Stimulated activated CD8-positive, alpha-beta memory T cell treated with anti-CD3 and anti-CD28 coated beads, Interleukin-2, amount 100 ng/mL, for 48 hours (primary cell): ENCODE measurements around the gene PHLDA2.
"Not testable (repeated sequence)": the region's sequence is repeated elsewhere in the genome, so short reads cannot be mapped to it uniquely, and the experiment has no call there.

Experiments
- DNase-seq, 2 donors: peaks; one replicate each; pipeline ENCODE4 v3.0.0-alpha.2; 2020; ENCODE audit warnings: low read depth in 2 of 2

Gene PHLDA2

DNA sequence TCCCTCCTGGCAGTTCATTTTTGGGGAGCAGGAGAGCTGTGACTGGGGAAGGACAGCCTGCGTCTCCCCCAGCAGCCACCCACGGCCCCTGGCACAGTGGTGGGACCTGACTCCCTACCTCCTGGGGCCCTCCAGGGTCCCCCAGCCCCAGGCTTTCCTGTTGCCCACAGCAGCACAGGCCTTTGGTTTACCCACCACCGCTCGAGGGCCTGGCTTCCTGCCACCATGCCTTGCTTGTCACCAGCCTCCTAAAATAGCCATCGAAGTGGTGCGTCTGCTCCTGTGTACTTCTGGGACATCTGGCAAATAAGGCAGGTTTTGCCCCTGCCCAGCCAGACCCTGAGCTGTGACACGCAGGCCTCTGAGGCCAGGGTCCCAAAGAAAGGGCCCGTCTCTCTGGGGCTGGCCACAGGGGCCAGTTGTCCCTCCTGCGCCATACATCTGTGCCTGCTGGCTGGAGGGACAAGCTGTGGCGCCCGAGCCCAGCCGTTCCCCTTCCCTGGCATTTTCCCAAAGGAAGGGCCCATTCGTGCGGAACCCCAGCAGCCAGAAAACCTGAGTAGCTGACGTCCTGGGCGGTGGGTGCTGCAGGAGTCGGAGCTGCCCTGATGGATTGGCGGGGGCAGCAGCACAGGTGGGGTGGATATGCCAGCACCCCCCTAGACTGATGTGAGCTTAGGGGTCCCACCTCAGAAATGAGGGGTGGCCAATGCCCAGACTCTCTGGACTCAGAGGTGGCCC is 14.6 kb downstream of the PHLDA2 start:
- DNase-seq = no peak

DNA sequence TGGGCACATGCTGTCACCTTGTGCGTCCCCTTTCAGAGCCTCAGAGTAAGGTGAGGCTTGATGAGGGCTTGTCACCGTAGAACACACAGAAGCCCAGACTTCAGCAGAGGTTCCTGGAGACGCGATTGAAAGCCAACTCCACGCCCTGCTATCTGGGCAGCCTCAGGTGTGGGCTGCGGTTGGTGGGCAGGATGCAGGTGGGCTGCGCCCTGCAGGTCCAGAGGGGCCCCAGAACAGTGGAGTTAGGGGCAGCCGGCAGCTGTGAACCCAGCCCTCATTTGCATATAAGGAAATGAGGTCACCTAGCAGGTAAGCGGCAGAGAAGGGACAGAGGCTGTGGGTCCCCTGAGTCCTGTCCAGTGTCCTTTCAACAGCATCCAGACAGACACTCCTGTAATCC is 15.4 kb downstream of the PHLDA2 start:
- no peak for DNase-seq

DNA sequence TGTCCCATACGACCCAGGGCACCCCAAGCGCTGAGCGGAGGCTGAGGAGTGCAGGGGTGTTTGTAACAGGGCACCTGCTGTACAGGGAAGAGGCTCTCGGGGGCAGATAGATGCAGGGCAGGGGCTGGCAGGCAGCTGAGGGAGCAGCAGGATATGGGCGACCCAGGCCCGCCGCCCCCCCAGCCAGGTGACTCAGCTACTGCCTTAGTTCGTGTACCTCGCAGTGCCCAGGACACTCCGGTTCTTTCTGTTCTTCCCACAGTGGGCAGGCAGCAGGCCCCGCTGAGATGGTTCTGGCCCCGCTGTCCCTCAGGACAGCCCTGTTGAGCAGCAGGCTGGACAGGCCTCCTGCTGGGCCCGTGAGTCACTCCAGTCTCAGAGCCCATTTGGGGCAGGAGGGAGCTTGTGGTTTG is 16.2 kb downstream of the PHLDA2 start:
- DNase-seq = no peak

DNA sequence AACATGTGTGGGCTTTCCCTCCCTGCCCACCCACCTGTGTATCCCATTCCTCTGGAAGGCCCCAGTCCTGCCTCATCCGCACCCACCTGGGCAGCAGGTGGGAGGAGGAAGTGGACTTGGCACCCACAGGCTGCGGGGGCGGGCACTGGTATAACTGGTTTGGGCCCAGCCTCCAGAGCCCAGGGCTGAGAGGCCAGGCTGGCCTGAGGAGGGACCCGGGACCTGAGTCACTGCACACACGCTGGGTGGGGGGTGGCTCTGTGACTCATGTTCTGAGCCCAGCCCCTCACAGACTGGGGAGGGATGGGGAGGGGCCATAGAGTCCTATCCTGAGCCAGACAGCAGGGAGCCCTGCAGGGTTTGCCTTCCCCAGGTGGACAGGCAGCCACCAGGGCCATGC is 16.7 kb downstream of the PHLDA2 start:
- DNase-seq = no peak

DNA sequence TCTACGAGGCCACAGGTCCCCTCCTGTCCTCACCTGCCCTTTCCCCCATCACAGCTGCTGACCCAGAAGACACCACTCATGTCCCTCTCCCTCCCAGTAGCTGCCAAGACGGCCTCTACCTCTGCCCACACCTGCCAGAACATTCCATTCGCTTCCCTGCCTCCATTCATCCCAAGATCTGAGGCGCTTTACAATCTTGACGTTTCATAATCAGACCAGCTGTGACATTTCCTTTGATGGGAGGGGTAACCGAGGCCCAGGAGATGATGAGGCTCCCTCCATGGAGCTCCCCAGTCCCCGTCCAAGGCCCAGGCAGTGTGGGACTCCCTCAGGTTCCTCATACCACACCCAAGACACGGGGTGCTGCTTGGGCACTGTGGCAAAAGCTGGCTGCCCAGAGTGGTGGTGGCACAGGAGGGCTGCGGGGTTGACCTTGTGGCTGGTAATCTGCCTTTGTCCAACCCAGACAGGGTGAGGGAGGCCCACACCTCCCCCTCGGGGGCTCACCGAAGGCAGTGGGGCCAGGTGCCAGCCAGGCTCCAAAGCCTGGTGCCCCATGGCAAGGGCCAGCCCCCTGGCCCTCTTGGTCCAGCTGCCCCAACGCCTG is 17.3 kb downstream of the PHLDA2 start:
- no peak for DNase-seq

DNA sequence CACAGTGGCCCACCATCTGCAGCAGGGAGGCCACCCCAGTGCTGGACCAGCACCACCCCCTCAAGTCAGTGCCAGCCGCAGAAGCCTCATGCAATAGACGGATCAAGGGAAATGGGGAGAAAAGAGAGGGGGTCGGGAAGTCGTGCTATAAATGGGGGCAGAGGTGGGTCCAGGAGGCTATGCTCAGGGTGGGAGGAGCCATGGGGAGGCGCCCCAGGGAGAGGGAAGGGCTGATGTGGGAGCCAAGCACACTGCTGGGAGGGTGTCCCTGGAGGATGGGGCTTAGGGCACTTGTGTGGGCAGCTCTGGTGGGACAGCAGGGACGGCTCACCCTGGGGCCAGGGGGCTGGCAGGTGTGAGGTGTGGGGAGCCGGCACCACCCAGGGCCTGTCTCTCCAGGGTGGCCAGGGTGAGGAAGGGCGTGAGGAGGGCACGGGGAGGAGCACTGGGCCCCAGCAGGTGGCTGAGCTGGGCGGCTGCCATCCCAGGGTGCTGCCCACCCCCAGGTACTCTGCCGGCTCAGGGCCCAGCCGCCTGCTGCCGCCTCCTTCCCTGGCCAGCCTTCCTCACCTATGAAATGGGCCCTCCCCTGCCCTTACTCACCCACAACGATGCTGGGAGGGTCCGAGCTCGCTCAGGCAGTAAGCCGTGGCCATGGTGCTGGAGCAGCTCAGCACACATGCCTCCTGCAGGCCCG is 18.0 kb downstream of the PHLDA2 start:
- no peak for DNase-seq

DNA sequence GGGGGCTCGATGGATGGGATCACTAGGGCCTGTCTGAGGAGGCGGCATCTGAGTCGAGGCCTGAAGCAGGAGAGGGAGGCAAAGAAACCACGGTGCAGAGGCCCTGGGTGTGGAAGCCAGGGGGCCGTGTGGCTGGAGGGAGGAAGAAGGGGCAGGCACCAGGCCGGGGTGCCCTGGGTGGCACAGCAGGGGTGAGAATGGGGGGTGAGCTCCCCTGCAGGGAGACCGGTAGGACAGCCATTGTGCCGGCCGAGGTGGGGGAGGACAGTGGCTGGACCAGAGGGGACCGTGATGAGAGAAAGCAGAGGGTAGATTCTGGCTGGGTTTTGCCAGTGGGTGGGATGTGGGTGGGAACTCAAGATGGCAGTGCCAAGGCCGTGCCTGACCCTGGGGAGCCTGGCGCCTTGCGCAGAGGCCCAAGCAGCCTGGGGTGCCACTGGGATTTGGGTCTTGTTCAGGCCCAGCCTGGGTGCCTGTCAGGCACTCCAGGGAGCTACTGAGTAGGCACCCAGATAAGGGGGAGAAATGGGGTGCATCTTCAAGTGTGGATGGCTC is 18.7 kb downstream of the PHLDA2 start:
- no peak for DNase-seq

DNA sequence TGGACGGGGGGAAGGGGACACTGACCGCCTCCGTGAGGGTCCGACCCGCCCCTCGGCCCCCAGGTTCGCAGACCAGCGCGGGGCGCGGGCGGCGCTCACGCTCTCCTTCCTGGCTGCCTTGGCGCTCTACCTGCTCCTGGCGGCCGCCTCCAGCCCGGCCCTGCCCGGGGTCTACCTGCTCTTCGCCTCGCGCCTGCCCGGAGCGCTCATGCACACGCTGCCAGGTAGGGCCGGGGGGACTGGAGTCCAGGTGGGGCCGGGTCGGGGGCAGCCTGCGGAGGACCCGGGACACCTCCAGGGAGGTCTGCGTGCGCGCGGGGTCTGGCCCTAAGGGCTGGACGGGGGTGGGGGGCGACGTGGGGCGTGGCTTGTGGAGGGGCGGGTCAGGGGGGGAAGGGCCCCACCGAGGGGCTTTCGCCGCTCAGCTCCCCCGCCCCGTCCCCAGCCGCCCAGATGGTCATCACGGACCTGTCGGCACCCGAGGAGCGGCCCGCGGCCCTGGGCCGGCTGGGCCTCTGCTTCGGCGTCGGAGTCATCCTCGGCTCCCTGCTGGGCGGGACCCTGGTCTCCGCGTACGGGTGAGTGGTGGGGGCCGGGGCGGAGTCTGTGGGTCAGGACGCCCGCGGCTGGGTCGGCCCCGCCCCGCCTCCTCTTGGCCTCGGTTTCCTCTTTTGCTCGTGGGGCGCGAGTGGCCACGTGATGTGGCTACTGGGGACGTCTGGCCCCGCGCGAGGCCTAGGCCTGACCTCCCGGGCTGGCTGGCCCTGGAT is 19.9 kb downstream of the PHLDA2 start:
- no peak for DNase-seq

DNA sequence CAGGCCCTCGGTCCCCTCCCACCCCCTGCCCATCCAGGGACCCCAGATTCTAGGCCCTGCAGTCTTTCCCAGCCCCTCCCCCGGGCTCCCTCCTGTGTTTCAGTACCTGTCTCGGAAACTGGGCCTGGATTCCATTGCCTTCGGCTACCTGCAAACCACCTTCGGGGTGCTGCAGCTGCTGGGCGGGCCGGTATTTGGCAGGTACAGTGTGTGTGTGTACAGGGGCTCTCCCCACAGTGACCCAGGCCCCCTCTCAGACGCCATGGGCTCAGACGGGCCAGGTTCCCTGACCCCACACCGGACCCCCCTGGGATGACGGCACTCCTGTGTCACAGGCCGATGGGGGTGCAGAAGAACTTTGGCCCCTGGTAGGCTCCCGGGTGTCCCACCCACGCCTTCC is 21.1 kb downstream of the PHLDA2 start:
- DNase-seq = no peak

DNA sequence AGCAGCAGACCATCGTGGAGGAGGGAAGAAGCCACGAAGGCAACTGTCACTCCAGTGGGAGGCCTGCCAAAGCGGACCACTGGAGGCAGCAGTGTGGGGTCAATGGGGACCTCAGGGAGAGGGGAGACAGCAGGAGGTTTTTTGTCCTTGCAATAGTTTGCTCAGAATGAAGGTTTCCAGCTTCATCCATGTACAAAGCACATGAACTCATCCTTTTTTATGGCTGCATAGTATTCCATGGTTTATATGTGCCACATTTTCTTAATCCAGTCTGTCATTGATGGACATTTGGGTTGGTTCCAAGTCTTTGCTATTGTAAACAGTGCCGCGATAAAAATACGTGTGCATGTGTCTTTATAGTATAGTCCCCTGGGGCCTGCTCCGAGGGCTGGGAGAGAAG is 23.9 kb downstream of the PHLDA2 start:
- DNase-seq = not testable (repeated sequence)

DNA sequence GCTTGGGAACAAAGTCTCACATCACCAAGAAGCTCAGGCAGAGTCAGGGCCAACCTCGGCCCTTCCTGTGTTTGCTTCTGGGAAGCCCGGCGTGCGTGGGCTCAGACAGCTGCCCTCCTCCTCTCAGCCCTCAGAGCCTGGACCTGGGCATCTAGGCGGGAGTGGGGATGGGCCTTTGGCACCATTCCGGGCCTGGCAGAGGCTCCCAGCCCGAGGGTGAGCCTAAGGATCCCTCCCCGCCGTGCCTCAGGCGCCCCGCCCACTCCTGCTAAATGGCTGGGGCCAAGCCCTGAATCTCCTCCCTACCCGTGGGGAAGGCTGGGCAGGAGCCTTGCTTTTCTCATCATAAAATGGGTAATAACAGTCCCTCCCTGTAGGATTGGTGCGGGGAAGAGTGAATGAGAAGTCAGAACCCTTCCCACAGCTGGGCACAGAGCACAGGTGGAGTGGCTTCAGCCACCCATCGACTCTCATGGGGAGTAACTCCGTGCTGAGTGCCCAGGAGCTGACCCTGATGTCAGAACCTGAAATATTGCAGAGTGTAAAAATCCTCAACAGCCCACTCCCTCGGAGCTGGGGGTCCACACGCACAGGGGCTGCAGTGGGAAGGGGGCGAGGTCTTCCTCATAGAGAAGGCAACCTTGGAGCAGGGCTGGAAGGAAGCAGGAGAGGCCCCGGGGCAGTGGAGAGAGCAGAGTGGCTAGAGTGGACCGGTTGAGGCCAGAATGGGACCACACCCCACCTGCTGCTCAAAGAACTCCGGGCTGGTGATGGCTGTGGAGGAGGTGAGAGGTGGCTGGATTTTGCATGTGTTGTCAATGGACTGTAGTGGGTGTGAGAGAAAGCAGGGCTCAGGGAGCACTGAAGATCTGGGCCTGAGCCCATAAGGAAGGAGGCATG is 24.8 kb downstream of the PHLDA2 start:
- DNase-seq = no peak

DNA sequence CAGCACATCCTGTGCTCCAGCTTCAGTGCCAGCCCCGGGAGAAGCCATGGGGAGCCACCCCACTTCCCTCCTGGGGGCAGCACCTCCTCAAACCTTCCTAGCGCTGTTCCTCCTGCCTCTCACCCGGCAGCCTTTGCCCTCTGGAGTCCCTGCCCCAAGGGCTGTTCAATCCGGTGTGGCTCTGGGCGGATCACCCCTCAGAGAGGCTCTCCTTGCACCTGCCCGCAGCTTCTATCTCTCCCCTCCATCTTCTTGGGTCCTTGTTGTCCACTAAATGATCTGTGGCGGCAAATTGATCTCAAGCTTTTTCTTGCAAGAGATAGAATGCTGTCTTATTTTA is 25.6 kb downstream of the PHLDA2 start:
- no peak for DNase-seq

DNA sequence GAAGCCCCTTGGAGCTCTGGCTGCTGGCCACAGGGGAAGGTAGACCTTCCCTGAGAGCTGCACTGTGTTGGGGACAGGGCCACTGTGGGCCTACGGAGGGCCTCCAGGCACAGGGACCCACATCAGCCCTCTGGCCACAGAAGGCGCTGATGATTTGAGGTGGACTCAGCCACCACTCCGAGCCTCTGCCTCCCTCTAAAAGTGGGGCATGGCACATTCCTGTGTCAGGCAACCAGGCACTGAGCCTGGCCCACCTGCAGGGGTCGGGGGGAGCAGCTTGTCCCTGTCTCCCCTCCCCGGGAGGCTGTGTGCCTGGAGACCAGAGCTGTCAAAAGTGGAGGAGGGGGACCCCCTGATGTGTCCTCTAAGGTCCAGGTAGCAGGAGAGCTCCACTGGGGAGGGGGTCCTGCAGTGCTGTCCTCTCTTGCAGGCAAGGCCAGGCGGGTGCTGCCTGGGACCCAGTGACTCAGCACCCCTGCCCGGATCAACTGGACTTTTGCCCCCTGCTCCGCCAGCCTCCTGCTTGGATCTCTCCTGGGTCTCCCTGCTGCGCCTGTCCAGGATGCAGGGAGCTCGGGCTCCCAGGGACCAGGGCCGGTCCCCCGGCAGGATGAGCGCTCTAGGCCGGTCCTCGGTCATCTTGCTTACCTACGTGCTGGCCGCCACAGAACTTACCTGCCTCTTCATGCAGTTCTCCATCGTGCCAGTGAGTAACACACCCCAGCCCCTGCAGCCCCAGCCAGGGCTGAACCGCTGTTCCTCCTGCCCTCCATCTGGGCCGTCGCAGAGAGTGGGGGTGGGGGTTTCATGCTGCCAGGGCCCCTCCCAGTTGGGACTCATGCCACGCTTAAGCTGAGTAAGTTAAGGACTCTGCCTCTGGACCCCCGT is 26.2 kb downstream of the PHLDA2 start:
- no peak for DNase-seq

DNA sequence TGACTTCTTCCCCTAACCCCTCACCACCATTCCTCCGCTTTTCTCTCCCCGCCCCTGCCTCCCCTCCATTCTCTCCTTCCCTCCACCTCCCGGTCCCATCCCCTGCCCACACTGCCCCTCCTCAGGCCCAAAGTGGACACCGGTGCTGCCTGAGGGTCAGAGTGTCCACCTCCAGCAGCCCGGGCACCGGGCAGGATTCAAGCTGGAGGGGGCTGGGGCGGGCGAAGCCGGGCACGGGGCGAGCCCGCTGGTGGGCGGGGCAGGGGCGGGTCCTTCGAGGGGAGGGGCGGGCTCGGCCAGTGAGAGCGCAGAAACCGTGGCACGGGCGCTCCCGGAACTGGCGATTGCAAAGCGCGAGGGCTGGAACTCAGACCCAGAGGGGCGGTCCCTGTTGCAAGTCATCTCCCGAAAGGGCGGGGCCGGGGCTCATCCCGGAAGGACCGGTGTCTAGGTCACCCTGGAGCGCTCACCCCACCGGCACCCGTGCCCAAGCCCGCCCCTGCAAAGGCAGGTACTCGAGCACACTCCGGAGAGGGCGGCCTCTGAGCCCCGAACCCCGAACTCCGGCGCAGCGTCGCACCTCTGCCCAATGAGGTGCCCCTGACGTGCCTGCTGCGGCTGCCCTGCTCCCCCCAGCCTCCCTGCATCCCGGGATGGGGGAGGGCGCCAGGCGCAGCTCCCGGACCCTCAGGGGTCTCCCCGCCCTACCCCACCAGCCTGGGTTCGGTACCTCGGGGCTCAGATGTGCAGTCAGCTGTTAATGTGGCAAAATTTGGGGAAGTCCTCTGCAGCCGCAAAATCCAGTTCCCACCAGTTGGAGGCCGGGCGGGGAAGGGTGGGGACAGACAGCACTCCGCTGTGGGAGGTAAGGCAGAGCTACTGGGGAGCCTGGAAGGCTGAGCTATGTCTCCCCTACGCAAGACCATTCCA is 27.1 kb downstream of the PHLDA2 start:
- DNase-seq = peak; percentile 95 to 97

DNA sequence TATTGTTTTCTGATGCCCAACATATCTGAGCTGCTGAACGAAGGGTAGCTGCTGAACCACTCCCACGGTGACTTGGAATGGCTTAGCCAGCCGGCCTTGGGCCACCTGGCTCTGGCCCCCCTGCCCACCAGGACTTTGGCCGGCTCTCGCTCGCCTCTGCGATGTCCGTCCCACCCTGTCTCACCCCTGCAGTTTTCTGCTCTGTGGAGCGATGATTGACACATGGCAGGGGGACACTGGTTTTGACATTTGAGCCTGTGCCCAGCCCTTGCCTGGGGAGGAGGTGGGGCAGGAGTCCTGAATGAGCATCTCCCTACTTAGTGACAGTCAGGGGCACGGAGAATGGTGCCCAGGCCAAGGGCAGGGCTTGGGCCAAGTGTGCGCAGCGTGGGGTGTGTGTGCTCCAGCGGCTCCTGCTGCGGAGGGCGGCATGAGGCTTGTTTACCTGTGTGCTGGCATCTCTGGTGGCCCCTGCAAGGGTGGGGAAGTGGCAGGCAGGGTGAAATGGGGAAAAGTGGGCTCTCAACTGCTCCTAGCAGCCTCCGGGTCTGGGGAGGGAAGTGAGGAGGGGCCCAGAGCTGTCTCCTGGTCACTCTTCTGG is 27.9 kb downstream of the PHLDA2 start:
- DNase-seq = no peak

DNA sequence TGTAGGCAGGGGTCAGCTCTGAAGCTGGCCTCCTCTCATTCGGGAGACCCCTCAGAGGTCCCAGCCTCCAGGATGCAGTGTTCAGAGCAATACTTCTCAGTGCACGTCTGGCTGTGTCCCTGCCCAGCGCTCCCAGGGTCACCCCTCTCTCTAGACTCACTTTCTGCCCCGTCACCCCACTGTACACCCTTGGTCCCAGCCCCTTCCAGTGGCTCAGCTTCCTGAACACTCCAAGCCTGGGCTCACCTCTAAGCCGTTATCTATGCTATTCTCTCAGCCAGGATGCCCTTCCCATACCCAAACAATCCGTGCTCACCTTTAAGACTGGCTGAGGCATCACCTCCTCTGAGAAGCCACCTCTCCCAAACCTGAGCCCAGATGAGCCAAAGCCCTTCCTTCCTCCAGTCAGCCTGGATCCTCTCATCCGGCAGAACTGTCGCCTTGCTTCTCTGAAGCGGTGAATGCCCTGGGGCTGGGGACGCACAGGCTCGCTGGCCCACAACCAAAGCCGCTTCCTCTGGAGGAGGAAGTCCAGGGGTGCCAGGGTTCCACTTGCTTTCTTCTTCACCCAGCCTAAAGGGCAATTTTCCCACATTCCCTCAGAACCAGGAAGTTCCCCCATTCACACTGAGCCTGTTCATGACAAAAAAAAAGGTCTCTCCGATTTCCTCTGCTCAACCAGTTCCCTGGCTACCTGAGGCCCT is 30.0 kb downstream of the PHLDA2 start:
- no peak for DNase-seq

DNA sequence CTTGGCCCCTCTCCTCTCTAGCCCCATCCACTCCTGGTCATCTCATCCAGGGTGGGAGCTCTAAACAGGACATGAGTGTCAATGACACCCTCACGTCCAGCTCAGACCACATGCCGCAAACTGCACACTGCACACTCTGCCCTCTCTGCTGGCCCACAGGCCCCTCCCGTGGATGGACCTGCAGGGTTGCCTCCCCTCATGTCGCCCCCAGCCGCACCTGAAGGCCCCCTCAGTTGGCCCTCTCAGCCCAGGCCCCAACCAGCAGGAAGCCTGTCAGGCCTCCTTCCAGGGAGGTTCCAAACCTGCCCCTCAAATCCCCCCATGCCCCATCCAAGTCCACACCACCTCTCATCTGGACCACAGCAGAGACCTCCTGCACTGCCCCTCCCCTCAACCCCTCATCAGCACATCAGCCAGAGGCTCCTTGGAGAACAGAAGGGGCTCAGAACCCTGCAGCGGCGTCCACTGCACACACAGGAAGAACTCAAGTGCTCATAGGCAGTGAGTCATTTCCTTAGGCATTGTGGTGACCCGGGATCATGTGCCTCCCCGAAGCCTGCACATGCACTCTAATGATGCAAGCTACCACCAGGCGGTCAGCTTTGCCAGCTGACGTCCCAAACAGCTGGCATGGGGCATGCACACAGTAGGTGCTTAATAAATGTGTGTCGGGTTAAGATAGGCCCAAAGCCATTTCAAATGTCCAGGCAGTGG is 30.7 kb downstream of the PHLDA2 start:
- DNase-seq = peak in 1 of 2 donors; percentile 41
